ENCODE data around the gene IRAK2.
"Not testable (repeated sequence)": the region's sequence is repeated elsewhere in the genome, so short reads cannot be mapped to it uniquely, and the experiment has no call there.

IRAK2 gene

GRCh38 chr3:10160925-10161324 lies 3.8 kb upstream of the IRAK2 start:
- no peak for DNase-seq

GRCh38 chr3:10162185-10162584 lies 2.5 kb upstream of the IRAK2 start:
- no peak for DNase-seq

- not testable (repeated sequence) for DNase-seq
Observed at GRCh38 chr3:10164201-10164545, 546 bp upstream of the IRAK2 start.

- no peak for DNase-seq
Observed at GRCh38 chr3:10166213-10166604, 1.5 kb downstream of the IRAK2 start.

GRCh38 chr3:10169000-10169496 lies 4.3 kb downstream of the IRAK2 start:
- DNase-seq, result no peak

- no peak for DNase-seq
Observed at GRCh38 chr3:10170915-10171478, 6.3 kb downstream of the IRAK2 start.

- no peak for DNase-seq
Observed at GRCh38 chr3:10173095-10173925, 8.6 kb downstream of the IRAK2 start.

- DNase-seq, result no peak
Observed at GRCh38 chr3:10173926-10174435, 9.3 kb downstream of the IRAK2 start.

- not testable (repeated sequence) for DNase-seq
Observed at GRCh38 chr3:10175334-10175733, 10.6 kb downstream of the IRAK2 start.

- not testable (repeated sequence) for DNase-seq
Observed at GRCh38 chr3:10176150-10176549, 11.4 kb downstream of the IRAK2 start.

GRCh38 chr3:10177737-10178136 lies 13.0 kb downstream of the IRAK2 start:
- no peak for DNase-seq

- DNase-seq, result no peak
Observed at GRCh38 chr3:10178892-10179291, 14.2 kb downstream of the IRAK2 start.

- DNase-seq, result no peak
Observed at GRCh38 chr3:10180289-10180688, 15.6 kb downstream of the IRAK2 start.

GRCh38 chr3:10180738-10181295 lies 16.1 kb downstream of the IRAK2 start:
- DNase-seq, result no peak

GRCh38 chr3:10182950-10183349 lies 18.2 kb downstream of the IRAK2 start:
- DNase-seq, result no peak

GRCh38 chr3:10184250-10184649 lies 19.5 kb downstream of the IRAK2 start:
- DNase-seq, result no peak

- DNase-seq, result no peak
Observed at GRCh38 chr3:10185804-10186762, 21.4 kb downstream of the IRAK2 start.

GRCh38 chr3:10187290-10187876 lies 22.7 kb downstream of the IRAK2 start:
- no peak for DNase-seq

GRCh38 chr3:10187944-10188343 lies 23.2 kb downstream of the IRAK2 start:
- no peak for DNase-seq

GRCh38 chr3:10188804-10189556 lies 24.3 kb downstream of the IRAK2 start:
- no peak for DNase-seq

GRCh38 chr3:10189557-10190354 lies 25.0 kb downstream of the IRAK2 start:
- DNase-seq, result no peak

Measured in NCI-H1436 treated with DMSO at 0.1 percent for 48 hours (cell line).